ENCODE measurements around the gene UBALD1. TPM values are rescaled to one million over a fixed set of nuclear protein-coding genes. Genes with fewer than 3 reads are reported as not detected.

UBALD1 gene
- total RNA-seq, 1 experiment from 2014 or later: 24.6 TPM

DNA sequence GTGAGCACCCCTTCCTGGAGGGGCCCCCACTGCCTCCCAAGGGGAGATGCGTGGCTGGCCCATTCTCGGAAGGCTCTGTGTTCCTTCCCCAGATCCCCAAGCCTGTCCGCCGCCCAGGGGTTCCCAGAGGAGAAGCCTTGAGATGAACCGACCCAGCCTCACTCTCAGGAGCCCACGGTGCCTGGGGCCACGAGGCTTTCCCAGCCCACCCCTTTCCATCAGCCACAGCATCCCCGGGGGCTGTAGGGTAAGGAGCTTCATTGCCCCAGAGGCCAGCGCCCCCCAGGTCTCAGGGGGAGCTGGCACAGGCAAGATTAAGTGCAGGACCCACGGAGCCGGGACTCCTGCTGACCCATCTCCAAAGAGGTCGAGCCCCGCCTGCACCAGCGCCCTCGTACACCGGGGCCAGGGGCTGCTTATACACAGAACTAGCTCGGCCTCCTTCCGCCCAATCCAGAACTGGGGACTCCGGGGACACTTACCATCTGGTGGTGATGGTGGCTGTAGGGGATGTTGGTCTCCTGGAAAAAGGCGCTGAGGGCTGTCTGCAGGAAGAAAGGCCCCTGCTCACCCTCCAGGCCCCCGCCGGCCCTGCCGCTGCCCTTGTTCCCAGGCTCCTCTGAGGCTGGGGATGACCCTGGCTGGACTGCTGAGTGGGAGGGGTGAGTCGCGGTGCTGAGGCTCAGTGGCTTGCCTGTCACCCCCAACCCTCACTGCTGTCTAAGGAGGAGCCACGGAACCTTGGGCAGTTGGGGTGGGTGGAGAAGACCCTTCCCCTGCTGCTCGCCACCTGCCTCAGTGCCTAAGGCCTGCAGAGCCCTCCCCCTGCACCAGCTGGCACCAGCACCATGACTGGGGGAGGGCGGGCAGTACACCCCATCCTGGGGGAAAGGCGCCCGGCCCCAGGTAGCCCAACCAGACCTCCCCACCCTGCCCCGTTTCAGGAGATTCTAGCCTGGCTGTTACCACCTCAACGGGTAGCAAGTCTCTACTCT is 4.4 kb downstream of the UBALD1 start:
- Histone ChIP-seq H3K9ac (ENCODE audit: low read length) (no peak overlapping the region), H3K9me2 (replicated peaks; ENCODE audit: low read length) (no peaks in the 10 kb centered on the region), H3K36me3 (ENCODE audit: low read depth, low read length) (no peaks in the 10 kb centered on the region; the same call in 1 of the 2 replicates), H3K27ac (ENCODE audit: low read length) (no peak overlapping the region), H2AFZ (ENCODE audit: low read length) (no peak overlapping the region), H3K4me3 (ENCODE audit: low read length) (no peak overlapping the region), H4K20me1 (ENCODE audit: low read length) (peaks cover 13% of the 10 kb centered on the region), H3F3A (ENCODE audit: low read length, unreplicated experiment) (no peaks in the 10 kb centered on the region), H3K4me1 (ENCODE audit: insufficient read depth, low read length) (peaks cover 15% of the 10 kb centered on the region), H3K79me2 (ENCODE audit: low read length) (peaks cover 43% of the 10 kb centered on the region), H3K27me3 (ENCODE audit: low read length) (no peaks in the 10 kb centered on the region), H3K4me2 (ENCODE audit: low read length) (no peak overlapping the region), H3K9me3 (ENCODE audit: low read length) (no peaks in the 10 kb centered on the region)
- POLR2A ChIA-PET (ENCODE audit: unreplicated experiment): no interaction called here
- intact Hi-C loops (cut with micrococcal nuclease): no loop called here
- ATAC-seq: no peak
- BruUV-seq (replicated peaks): no TSS peak
- TF ChIP-seq EZH2 (IDR thresholded peaks at IDR 0.05; ENCODE audit: low read length, unreplicated experiment) (no peak), EZH2phosphoT487 (IDR thresholded peaks at IDR 0.05; ENCODE audit: borderline replicate concordance, low read length) (no peak)
- TF ChIP-seq, protein P1, sequence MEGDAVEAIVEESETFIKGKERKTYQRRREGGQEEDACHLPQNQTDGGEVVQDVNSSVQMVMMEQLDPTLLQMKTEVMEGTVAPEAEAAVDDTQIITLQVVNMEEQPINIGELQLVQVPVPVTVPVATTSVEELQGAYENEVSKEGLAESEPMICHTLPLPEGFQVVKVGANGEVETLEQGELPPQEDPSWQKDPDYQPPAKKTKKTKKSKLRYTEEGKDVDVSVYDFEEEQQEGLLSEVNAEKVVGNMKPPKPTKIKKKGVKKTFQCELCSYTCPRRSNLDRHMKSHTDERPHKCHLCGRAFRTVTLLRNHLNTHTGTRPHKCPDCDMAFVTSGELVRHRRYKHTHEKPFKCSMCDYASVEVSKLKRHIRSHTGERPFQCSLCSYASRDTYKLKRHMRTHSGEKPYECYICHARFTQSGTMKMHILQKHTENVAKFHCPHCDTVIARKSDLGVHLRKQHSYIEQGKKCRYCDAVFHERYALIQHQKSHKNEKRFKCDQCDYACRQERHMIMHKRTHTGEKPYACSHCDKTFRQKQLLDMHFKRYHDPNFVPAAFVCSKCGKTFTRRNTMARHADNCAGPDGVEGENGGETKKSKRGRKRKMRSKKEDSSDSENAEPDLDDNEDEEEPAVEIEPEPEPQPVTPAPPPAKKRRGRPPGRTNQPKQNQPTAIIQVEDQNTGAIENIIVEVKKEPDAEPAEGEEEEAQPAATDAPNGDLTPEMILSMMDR (conservative IDR thresholded peaks at IDR 0.05; ENCODE audit: low read depth, low read length): no peak
- no peak for DNase-seq
- CTCF ChIA-PET: no interaction called here

DNA sequence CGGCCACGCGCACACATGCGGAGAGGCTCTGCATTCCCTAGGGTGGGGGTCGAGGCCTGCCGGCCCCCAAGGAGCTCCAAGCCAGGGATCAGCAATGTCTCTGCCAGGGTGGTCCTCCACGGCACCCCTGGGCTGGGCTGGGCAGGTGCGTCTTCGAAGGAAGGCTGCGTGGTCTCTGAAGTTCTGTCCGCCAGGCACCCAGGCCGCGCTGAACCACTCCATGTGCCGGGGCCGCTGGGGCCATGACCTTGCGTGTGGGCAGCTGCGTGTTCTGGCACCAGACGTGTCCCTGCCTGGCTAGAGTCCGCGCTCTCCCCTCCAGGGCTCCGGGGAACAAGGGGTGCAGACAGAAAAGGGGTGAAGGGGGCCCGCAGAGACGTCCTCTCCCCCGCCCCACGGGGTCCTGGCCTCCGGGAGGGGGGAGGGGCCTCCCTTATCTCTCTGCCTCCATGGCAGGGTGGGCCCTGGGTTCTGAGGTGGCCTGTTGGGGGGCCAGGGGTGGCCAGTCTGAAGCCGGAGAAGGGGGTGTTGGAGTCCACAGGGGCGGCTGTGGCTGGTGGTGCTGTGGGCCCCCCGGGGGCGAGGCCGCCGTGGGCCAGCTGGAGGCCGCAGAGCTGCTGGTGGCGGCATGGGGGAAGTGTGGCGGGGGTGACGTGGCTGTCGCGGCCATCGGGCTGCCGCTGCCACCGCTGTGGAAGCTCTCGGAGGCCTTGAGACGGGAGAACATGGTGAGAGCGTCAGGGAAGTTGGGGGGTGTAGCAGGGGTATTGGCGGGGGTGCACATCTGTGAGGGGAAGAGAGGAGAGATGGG is 5.3 kb downstream of the UBALD1 start:
- no TSS peak for BruUV-seq (replicated peaks)
- DNase-seq (no peak), ATAC-seq (no peak)
- H3K9me3 ChIP-seq (ENCODE audit: low read length): no peaks in the 10 kb centered on the region
- no peaks in the 10 kb centered on the region for H3F3A ChIP-seq (ENCODE audit: low read length, unreplicated experiment)
- no peaks in the 10 kb centered on the region; the same call in 1 of the 2 replicates for H3K36me3 ChIP-seq (ENCODE audit: low read depth, low read length)
- H3K4me2 ChIP-seq (ENCODE audit: low read length): no peak overlapping the region
- H3K9ac ChIP-seq (ENCODE audit: low read length): no peak overlapping the region
- H3K27me3 ChIP-seq (ENCODE audit: low read length): no peaks in the 10 kb centered on the region
- H3K4me1 ChIP-seq (ENCODE audit: insufficient read depth, low read length): peaks cover 15% of the 10 kb centered on the region
- H3K9me2 ChIP-seq (replicated peaks; ENCODE audit: low read length): no peaks in the 10 kb centered on the region
- no peak overlapping the region for H2AFZ ChIP-seq (ENCODE audit: low read length)
- peaks cover 13% of the 10 kb centered on the region for H4K20me1 ChIP-seq (ENCODE audit: low read length)
- peaks cover 40% of the 10 kb centered on the region for H3K79me2 ChIP-seq (ENCODE audit: low read length)
- TF ChIP-seq, protein P1 (conservative IDR thresholded peaks at IDR 0.05; ENCODE audit: low read depth, low read length): no peak
- TF ChIP-seq EZH2phosphoT487 (IDR thresholded peaks at IDR 0.05; ENCODE audit: borderline replicate concordance, low read length) (no peak), EZH2 (IDR thresholded peaks at IDR 0.05; ENCODE audit: low read length, unreplicated experiment) (no peak)
- ChIA-PET CTCF (no interaction called here), POLR2A (ENCODE audit: unreplicated experiment) (interaction anchor here (0.6 kb wide), 1 partner anchor 15 kb away, joined by 4 read pairs; no protein-coding TSS in a partner anchor)
- H3K4me3 ChIP-seq (ENCODE audit: low read length): no peak overlapping the region
- H3K27ac ChIP-seq (ENCODE audit: low read length): no peak overlapping the region
- intact Hi-C loops (cut with micrococcal nuclease): no loop called here
